Measurements from ENCODE around the gene SEZ6. TPM values are rescaled to one million over a fixed set of nuclear protein-coding genes. Genes with fewer than 3 reads are reported as not detected.

The SEZ6 gene
- total RNA-seq, 4 donors from 2014 or later: 0.13 TPM; not detected in 3

DNA sequence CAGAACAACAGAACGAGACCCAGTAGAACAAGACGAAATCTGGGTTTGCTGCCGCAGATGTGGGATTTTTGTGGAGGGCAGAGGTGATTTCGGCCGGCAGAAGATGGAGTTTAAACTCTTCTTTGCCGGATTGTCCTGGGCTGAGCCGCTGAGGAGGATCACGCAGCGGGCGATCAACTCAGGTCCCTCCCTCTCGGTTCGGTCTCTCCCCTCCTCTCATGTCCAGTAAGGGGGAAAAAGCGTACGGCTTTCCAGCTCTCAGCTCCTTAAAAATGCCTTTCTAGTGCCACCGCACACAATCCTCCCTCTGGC lies 57.0 kb downstream of the SEZ6 start:
- ATAC-seq: no peak
- peaks cover 3 to 72% (median 47%) of the 10 kb centered on the region in 3 donors for H3K4me1 ChIP-seq

DNA sequence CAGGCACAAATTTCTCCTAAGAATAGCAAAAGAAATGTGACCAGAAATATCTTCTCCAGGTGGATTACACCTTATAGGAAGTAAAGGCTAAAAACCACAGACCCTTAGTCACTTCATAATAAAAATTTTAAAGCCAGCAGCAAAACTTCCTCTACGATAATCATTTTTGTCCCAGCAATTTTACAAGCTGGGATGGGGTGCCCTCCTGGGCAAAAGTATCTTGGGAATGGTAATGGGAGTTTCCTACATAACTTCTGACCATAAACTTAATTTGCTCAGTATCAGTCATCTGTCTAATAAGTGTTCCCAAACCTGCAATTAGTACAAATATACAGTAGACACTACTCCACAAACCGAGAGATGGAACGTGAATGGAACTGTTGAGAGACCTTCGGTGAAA lies 57.5 kb downstream of the SEZ6 start:
- Histone ChIP-seq H3K36me3 (no peaks in the 10 kb centered on the region), H3K27ac (peak overlapping the region; percentile 94 to 99 (median 94)), H3K4me1 (peaks cover 3 to 72% (median 47%) of the 10 kb centered on the region in 3 donors), H3K27me3 (no peaks in the 10 kb centered on the region), H3K4me3 (peak overlapping the region; percentile 96), H3K9me3 (no peaks in the 10 kb centered on the region)
- 0 to 17% methylated on average over 4 of the region's 4 CpGs for WGBS, 2 donors (ENCODE audit: low coverage in 1 of 2)
- no peak for ATAC-seq
- TF ChIP-seq POLR2A (IDR thresholded peaks at IDR 0.05): no peak
- no peak for TF ChIP-seq EP300 (IDR thresholded peaks at IDR 0.05)
- TF ChIP-seq, protein P1, sequence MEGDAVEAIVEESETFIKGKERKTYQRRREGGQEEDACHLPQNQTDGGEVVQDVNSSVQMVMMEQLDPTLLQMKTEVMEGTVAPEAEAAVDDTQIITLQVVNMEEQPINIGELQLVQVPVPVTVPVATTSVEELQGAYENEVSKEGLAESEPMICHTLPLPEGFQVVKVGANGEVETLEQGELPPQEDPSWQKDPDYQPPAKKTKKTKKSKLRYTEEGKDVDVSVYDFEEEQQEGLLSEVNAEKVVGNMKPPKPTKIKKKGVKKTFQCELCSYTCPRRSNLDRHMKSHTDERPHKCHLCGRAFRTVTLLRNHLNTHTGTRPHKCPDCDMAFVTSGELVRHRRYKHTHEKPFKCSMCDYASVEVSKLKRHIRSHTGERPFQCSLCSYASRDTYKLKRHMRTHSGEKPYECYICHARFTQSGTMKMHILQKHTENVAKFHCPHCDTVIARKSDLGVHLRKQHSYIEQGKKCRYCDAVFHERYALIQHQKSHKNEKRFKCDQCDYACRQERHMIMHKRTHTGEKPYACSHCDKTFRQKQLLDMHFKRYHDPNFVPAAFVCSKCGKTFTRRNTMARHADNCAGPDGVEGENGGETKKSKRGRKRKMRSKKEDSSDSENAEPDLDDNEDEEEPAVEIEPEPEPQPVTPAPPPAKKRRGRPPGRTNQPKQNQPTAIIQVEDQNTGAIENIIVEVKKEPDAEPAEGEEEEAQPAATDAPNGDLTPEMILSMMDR (IDR thresholded peaks at IDR 0.05): no peak
- no peak for TF ChIP-seq POLR2AphosphoS5 (IDR thresholded peaks at IDR 0.05)

More for the DNA sequence above, 57.0 kb downstream of the SEZ6 start:
- Histone ChIP-seq H3K36me3 (no peaks in the 10 kb centered on the region), H3K27me3 (no peaks in the 10 kb centered on the region), H3K9me3 (no peaks in the 10 kb centered on the region), H3K4me3 (peak overlapping the region; percentile 96), H3K27ac (peak overlapping the region; percentile 94 to 99 (median 94))
- 0% methylated on average over 3 to 7 of the region's 15 CpGs for WGBS, 2 donors (ENCODE audit: low coverage in 1 of 2)
- TF ChIP-seq EP300 (IDR thresholded peaks at IDR 0.05): no peak
- peak; percentile 1 for TF ChIP-seq POLR2AphosphoS5 (IDR thresholded peaks at IDR 0.05)

DNA sequence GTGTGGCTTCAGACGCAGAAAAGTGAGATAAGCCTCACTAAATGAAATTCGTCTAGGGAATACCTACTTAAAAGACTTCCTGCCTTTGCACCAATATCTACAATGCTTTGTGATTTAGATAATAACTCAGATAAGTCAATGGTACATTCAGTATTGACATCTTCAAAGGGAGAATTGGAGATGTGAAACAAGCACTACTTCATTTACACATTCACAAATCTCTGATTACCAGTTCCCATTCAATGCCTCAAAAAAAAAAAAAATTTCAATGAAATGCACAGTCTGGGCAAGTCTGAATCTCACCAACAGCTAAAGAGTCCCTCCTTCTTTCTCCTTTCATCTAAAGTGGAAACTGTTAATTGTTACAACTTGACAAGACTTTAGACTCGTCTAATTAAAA lies 58.2 kb downstream of the SEZ6 start:
- Histone ChIP-seq H3K4me3 (no peak overlapping the region), H3K27ac (peak overlapping the region in 2 of 4 donors; percentile 95 to 99), H3K36me3 (no peaks in the 10 kb centered on the region), H3K27me3 (no peaks in the 10 kb centered on the region), H3K4me1 (peaks cover 3 to 69% (median 42%) of the 10 kb centered on the region in 3 donors), H3K9me3 (no peaks in the 10 kb centered on the region)
- no peak for ATAC-seq
- TF ChIP-seq EP300 (IDR thresholded peaks at IDR 0.05) (no peak), POLR2A (IDR thresholded peaks at IDR 0.05) (no peak), POLR2AphosphoS5 (IDR thresholded peaks at IDR 0.05) (no peak)
- TF ChIP-seq, protein P1 (IDR thresholded peaks at IDR 0.05): no peak
- WGBS, 2 donors (ENCODE audit: low coverage in 1 of 2): 21 to 33% methylated on average over 3 of the region's 3 CpGs

DNA sequence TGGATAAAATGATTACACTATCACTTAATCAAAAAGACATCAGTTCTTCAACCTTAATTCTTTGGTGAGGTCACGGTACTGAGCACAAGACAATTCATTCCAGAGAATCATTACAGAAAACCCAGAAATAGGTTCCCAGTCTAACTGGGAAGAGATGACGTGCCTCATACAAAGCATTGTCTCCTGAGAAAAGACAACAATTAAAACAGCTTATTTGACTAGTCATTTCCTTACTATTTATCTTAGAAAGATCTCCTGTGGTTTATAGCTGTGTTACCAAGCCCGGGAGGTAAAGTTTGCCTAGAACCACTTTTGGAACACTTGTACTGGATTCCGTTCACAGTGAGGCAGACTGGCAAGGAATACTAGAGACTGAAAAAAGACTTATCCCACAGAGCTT lies 59.6 kb downstream of the SEZ6 start:
- Histone ChIP-seq H3K36me3 (no peaks in the 10 kb centered on the region), H3K4me1 (peaks cover 3 to 82% (median 42%) of the 10 kb centered on the region in 3 donors), H3K4me3 (no peak overlapping the region), H3K27ac (peak overlapping the region; percentile 3 to 99 (median 78)), H3K27me3 (no peaks in the 10 kb centered on the region), H3K9me3 (no peaks in the 10 kb centered on the region)
- no peak for TF ChIP-seq POLR2AphosphoS5 (IDR thresholded peaks at IDR 0.05)
- TF ChIP-seq POLR2A (IDR thresholded peaks at IDR 0.05): no peak
- TF ChIP-seq, protein P1 (IDR thresholded peaks at IDR 0.05): no peak
- TF ChIP-seq EP300 (IDR thresholded peaks at IDR 0.05): no peak
- 27 to 30% methylated on average over 4 of the region's 4 CpGs for WGBS, 2 donors (ENCODE audit: low coverage in 1 of 2)
- no peak for ATAC-seq

DNA sequence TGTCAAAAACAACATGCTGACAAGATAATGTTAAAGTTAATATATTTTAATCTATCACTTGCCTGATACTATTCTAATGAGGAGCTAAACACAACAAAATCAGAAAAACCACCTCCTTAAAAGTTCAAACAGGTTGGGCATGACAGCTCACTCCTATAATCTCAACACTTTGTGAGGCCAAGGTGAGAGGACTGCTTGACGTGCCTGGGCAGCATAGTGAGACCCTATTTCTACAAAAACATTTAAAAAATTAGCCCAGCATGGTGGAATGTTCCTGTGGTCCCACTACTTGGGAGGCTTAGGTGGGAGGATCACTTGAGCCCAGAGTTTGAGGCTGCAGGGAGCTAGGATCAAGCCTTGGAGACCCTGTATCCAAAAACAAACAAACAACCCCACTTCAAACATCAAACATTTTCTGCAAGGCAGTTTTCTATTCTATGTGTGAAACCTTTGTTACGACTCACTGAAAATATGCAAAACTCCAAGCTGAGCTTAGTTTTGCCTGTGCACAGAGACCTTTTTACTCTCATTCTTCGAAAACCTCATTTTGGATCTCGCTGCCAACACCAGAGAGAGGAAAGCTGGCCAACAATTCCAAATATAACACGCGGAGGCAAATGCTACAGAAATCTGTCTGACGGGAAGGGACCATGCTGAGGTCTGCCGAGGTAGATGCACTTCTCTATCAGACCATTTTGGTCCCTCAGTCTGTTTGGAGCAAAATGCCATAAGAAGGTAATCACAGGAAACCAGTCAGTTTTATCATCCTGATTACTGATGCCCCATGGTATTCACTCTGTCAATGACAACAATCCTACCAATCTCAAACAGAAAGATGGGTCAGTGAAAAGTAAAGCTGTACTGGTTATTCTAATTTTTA lies 60.7 kb downstream of the SEZ6 start:
- Histone ChIP-seq H3K27me3 (no peaks in the 10 kb centered on the region), H3K27ac (peak overlapping the region in 3 of 4 donors; percentile 60 to 99 (median 95)), H3K4me3 (no peak overlapping the region), H3K9me3 (no peaks in the 10 kb centered on the region), H3K4me1 (peaks cover 6 to 91% (median 51%) of the 10 kb centered on the region in 3 donors), H3K36me3 (no peaks in the 10 kb centered on the region)
- 22 to 26% methylated on average over 7 to 8 of the region's 8 CpGs for WGBS, 2 donors (ENCODE audit: low coverage in 1 of 2)
- TF ChIP-seq POLR2AphosphoS5 (IDR thresholded peaks at IDR 0.05) (no peak), POLR2A (IDR thresholded peaks at IDR 0.05) (no peak), EP300 (IDR thresholded peaks at IDR 0.05) (no peak)
- TF ChIP-seq, protein P1 (IDR thresholded peaks at IDR 0.05): no peak
- ATAC-seq: no peak
